Jurkat, Clone E6-1 (cell line): ENCODE data around the gene SLC36A2.
"Not testable (repeated sequence)": the region's sequence is repeated elsewhere in the genome, so short reads cannot be mapped to it uniquely, and the experiment has no call there.

ENCODE experiments used
- DNase-seq: peaks from one replicate; pipeline ENCODE4 v3.0.0-alpha.2; 2011; ENCODE audit warnings: low read depth, low spot score
- H3K4me3 ChIP-seq: 2 replicates; pipeline ENCODE4 v1.5.1; 2011; ENCODE audit warnings: mild to moderate bottlenecking, low read length, control low read depth, moderate library complexity

SLC36A2 gene

DNA sequence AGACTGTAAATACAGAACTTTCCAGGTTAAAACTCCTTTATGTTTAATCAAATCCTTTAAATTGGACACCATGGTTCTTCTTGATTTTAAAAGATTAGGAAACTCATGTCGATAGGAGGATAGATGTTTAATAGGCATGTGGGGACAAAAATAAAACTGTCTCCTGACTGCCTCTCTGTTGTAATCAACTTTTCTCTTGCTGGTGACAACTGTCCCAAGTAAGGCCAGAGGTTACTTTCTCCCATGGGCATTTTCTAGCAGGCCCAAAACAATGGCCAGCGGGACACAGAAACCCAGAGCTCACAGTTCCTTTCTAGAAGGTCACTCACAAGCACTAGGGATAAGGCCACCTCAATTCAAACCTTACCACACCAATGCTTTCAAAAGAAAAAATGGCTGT is 14.5 kb downstream of the SLC36A2 start:
- no peak for DNase-seq
- no peak overlapping the region for H3K4me3 ChIP-seq

DNA sequence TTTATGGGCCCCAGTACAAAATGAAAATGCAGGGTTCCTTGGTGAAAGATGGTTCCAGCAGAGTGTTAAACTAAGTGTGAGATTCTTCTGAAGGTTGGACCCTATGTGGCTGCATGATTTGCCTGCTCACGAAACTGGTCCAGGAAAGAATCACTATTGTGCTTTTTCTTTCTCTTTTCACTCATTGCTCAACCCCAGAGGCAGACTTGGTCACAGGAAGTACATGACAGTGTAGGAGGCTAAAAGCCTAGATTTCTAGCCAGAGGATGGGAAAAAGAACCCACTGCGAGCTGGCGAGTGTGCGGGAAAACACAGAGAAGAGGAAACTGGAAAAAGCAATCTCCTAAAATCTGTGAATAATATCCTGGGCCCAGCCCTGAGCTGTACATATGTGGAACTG is 18.6 kb downstream of the SLC36A2 start:
- no peak overlapping the region for H3K4me3 ChIP-seq
- no peak for DNase-seq

DNA sequence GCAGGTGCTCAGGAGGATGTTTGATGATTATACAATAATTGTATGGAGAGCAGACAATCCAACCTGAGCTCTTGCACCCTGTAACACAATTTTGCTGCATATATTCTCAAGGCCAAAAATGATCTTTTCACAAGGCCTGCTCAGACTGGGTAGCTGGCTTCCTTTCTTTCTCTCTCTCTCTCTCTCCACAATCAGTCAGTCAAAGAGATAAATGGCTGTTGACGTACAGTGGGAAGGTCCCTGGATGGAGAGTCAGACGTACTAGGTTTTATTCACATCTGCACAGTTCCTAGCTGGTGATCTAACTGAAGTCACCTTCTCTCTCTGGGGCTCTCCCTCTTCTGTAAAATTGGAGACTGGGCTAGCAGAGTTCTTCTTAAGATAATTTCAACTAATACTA is 19.8 kb downstream of the SLC36A2 start:
- H3K4me3 ChIP-seq = no peak overlapping the region
- no peak for DNase-seq

DNA sequence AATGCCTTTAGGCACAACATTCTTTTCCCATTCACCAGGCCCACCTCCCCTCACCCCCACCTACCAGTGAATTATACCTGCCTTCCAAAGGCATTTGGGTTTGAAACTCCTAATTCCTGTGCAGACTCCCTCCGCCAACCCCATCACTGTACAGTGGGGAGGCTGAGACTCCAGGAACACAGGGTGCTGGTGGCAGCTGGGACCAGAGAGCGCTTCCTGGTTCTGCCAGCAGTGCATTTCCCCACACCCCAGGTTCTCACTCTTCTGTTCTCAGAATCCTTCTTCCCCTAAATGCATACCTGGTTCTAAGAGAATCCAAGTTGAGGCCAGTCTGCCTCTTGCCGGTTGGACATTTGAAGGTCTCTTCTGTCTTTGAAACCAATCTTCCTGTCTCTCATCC is 21.1 kb downstream of the SLC36A2 start:
- H3K4me3 ChIP-seq = no peak overlapping the region
- DNase-seq = no peak

DNA sequence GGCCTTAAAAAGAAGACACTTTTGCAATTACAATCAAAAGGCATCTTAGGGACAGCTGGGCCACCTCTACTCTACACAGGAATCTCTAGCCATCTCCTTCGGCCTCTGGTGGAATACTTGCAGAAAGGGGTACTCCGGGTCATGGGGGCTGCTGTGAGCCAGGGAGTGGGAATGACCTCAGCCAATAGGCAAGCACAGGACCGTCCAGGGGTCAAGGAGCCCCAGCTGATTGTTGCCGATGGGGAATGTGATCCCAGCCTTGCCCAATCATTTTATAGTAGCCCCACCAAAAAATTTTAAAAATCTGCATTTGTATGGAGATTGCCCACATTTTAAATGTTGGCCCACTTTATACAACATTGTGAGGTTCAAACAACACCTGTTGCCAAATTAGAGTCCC is 26.9 kb downstream of the SLC36A2 start:
- DNase-seq = no peak
- no peak overlapping the region for H3K4me3 ChIP-seq

DNA sequence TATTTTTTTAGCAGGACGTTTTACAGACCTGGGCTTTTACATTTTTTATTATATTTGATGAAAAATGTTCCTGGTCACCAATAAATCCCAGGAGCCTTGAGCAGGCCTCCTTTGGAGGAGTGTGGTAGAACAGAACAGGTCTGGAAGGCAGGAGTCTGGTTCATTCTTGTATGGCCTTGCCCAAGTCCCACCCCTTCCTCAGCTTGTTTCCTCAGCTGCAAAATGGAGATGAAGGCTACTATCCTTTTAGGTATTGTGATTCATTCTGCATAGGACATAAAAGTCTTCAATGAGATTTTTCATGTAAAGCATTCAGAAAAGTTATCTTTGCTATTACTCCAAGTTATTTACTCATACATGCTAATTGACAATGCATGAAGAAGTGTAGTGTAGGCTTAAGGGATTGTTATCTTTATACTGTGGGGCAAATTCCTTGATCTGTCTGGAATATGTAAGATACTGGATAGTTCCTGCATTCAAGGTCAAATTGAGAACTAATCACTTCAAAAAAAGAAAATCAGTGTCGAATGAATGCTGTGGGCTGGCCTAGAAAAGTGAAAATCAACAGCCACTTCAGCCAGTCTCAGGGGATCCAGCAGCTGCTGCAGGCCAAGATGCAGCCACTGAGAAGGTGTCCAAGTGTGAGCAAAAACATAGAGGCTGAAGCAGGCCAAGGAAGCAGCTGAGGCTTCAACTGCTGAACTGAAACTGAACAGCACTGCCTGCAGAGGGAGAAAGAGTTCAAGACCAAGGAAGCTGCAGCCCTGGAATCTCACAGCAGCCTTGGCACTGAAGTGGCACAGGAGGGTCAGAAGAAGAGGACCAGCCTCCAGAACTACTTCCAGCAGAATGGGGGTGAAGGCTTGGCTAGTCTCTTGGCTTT is 28.3 kb downstream of the SLC36A2 start:
- DNase-seq = no peak
- no peak overlapping the region for H3K4me3 ChIP-seq

DNA sequence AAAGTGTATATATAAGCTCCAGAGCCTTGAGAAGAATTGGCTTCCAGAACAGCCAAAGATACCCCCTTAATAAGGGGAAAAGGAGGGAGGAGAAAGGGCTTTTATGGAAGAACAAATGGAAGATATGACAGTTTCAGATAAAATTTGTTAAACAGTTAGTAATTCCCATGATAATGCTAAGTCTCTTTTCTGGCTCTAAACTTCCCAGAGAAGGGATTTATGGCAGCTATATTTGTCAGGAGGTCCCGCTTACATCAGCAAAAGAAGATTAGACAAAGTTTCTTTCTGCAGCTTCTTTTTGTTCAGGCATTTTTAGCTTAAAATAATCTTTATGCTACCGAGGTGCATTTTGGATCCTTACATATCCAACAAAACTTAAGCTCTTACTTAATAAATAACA is 29.5 kb downstream of the SLC36A2 start:
- DNase-seq = no peak
- no peak overlapping the region for H3K4me3 ChIP-seq

DNA sequence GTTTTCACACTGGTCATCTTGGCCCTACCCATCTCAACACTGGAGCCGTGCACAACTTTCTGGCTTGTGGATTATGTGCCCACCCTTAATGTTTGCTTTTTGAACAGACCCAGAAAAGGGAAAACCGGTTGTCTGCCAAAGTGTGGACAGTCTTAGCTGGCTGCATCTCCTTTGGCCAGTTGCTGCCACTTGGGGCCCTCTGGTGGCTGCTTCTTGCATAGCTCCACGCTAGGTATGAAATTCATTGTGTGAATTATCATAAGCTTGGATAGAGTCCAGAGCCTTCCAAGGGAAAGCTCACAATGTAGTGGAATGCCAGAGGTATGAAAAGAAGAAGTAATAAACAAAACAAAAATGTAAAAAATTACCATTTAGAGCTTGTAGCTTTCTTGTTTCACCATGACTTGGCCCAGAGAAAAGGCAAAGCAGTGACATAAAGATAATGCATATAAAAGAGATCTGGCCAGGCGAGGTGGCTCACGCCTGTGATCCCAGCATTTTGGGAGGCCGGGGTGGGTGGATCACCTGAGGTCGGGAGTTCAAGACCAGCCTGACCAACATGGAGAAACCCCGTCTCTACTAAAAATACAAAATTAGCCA is 31.3 kb downstream of the SLC36A2 start:
- DNase-seq = no peak
- H3K4me3 ChIP-seq = no peak overlapping the region

DNA sequence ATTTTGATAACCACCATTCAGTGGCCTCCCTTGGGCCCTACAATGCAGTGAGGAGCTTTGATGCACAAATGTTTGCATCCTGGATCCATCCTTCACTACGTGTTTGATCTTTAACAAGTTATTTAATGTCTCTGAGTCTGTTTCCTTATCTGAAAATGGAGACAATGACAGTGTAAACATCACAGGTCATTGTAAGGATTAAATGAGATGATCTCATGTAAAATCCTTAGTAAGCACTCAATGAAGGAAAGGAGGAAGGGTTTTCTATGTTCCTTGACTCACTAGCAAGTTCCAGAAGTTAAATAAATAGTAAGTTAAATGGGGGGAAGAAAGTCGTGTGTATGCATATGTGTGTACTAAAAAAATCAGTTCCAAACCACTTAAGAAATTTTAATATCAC is 34.0 kb downstream of the SLC36A2 start:
- no peak for DNase-seq
- H3K4me3 ChIP-seq = no peak overlapping the region

DNA sequence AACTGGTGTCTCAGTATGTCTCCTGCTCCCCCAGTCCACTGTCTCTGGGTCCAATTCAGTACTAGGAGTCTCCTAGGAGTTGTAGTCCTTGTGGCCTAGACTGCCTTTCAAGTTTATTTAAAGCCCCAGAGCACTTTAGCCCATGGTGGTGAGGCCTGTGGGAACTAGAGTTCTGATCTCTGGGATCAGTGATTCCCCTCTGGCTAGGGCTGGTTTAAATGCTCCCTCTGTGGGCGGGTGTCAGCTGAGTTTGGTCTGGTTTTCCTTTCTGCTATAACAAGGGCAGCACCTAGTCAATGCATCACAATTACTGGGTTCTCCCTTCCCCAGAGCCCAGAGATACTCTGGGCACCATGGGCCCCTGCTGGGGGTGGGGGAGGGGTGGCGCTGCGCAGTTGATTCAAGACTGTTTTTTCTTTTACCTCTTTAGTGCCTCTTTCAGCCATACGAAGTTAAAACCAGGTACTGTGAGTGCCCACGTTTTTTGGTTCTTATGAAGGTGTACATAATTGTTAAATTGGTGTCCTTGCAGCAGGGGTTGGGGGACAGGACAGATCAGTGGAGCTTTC is 34.5 kb downstream of the SLC36A2 start:
- DNase-seq = no peak
- no peak overlapping the region for H3K4me3 ChIP-seq

DNA sequence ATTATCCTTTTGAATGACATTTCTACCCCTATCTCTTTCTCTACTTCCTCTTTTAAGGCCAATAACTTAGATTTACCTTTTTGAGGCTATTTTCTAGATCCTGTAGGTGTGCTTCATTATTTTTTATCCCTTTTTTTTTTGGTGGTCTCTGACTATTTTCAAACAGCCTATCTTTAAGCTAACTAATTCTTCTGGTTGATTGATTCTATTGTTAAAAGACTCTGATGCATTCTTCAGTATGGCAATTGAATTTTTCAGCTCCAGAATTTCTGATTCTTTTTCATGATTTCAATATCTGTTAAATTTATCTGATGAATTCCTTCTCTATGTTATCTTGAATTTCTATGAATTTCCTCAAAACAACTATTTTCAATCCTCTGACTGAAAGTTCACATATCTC is 36.4 kb downstream of the SLC36A2 start:
- no peak overlapping the region for H3K4me3 ChIP-seq
- no peak for DNase-seq

DNA sequence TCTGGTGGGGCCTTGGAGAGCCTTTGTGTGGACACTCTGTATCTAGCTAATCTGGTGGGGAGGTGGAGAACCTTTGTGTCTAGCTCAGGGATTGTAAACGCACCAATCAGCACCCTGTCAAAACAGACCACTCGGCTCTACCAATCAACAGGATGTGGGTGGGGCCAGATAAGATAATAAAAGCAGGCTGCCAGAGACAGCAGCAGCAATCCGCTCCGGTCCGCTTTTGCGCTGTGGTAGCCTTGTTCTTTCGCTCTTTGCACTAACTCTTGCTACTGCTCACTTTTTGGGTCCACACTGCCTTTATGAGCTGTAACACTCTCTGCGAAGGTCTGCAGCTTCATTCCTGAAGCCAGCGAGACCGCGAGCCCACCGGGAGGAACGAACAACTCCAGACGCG is 37.5 kb downstream of the SLC36A2 start:
- H3K4me3 ChIP-seq, DNase-seq: not testable (repeated sequence)

DNA sequence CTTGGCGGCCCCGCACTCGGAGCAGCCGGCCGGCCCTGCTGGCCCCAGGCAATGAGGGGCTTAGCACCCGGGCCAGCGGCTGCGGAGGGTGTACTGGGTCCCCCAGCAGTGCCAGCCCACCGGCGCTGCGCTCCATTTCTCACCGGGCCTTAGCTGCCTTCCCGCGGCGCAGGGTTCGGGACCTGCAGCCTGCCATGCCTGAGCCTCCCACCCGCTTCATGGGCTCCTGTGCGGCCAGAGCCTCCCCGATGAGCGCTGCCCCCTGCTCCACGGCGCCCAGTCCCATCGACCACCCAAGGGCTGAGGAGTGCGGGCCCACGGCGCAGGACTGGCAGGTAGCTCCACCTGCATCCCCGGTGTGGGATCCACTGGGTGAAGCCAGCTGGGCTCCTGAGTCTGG is 38.1 kb downstream of the SLC36A2 start:
- H3K4me3 ChIP-seq, DNase-seq: not testable (repeated sequence)

DNA sequence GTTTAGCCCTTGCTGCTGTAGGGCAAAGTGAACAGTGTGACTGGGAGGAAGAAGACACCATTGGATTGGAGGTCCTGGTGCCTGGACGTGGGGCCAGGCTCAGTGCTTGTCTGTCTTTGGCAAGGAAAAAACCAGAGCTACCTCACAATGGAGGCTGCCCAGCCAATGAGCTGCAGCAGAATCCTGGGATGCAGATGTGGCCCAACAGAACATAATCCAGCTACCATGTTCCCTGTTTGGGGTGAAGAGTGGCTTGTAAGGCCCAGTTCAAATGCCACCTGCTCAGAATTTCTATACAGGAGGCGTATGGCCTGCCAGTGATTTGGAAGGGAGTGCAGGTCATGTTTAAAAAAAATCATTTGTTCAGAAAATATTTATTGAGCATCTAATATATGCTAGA is 43.7 kb downstream of the SLC36A2 start, which contains the start of gene SLC36A3:
SLC36A3 (minus strand) TSS at position 101 of the 400 bp plus-strand sequence. CDS start 412 bp downstream, outside the sequence.
- no peak for DNase-seq

DNA sequence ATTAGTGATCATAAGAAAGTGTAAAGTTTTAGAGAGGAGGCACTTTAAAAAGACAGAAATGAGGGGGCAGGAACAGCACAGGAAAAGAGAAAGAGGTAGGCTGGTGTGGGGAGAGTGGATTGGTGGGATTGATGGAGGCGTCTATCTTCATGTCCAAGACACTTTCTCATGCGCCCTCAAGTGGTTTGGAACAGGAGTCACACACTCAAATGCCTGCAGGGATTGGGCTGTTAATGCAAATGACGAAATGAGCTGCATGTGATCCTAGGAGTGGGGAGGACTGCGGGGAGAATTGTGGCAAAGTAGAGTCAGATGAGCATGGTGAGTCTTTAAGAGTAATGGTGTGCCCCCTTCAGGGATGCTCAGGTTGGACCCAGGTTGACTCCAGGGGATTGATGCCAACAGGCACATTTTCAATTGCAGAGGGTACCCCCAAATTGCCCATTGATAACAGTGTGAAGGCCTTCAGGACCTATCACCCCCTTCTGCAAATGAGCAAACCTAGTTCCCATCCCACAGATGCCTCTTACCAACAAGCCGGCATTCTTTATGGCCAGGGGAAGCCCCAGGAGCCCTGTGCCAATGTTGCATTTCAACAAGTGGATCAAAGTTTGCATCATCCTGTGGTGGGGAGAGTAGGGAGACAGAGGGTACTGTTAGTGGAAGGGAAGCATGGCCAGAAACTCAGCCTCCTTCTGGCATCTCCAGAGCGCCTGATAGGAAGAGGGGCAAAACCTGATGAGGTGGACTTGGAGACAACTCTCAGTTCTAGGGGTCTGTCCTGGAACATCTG is 49.1 kb downstream of the SLC36A2 start:
- peak; percentile 47 for DNase-seq

More for the DNA sequence above, 43.7 kb downstream of the SLC36A2 start, which contains the start of gene SLC36A3:
- H3K4me3 ChIP-seq = no peak within 1 kb of the TSS

DNA sequence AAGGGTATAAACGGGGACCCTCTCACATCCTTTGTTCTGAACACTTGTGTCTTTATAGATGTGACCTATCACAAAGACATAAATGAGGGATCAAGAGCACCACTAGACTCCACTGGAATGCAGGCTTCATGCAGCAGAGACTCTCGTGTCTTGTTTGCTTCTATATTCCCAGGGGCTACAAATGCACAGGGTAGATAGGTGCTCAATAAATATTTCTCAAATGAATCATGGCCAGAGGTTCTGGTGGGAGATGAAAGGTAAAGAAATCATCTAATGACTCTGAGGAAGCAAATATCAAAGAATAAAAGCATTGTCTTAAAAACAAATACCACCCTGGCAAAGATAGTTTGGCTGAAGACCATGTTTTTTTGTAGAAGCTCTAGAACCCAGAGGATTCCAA is 50.4 kb downstream of the SLC36A2 start:
- no peak for DNase-seq
- no peak overlapping the region for H3K4me3 ChIP-seq

More for the DNA sequence above, 49.1 kb downstream of the SLC36A2 start:
- H3K4me3 ChIP-seq = no peak overlapping the region

DNA sequence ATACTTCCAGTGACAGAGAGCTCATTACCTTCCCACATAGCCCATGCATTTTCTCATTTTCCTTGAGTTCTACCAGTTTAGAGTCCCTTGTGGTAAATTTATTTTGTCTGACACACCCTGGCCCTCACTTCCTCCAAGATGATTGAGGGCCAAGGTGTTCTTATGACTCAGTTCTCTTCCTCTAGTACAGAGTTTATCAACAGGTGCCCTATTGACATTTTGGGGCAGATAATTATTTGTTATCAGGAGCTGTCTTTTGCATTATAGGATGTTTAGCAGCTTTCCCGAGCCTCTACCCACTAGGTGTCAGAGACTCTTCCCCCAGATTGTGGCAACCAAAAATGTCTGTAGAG is 50.9 kb downstream of the SLC36A2 start:
- DNase-seq = no peak
- no peak overlapping the region for H3K4me3 ChIP-seq

DNA sequence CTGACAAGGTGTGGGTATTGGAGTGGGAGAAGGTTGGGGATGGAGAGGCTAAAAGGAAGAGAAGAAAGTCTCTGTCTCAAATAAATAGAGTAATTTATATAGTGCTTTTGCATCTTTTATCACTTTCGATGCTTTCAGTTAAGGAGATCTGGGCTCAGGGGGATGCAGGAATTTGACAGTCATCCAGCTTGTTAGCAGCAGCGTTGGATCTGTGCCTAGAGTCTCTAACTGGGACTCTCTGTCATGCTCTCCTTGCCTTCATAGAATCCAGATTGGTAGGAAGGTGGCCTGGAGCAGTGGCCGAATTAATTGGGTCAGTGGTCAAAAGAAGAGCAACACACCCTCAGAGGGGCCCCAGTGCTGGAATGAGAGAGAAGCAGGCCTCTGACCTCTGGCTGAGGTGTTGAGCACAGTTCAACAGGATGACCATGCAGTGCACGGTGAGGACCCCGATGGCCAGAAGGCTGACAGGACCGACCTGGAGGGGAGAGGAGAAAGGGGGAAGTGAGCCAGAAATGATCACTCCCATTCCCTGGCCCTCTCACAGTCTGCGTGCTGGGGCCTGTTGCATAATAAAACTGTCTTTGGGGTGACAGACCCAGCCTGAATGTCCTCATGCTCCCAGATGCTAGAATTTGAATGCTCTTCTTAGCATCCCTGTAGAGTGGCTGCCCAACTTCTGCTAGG is 51.4 kb downstream of the SLC36A2 start:
- DNase-seq = no peak
- H3K4me3 ChIP-seq = no peak overlapping the region

DNA sequence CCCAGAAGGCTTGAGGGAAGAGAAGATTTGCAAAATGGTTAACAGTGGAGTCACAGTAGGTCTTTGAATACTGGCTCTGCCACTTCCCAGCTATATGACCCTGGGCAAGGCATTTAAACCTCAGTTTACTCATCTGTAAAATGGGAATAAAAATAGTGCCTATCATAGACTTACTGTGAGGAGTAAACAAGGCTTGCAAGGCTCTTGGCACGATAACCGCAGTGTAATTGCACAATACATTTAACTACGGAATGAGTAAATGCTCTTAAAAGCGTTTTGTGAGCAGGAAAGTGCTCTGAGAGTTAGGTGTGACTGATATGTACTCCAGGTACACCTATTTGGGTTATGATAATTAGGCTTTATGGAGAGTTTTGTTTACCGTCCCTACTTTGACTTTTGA is 52.2 kb downstream of the SLC36A2 start:
- DNase-seq = no peak
- no peak overlapping the region for H3K4me3 ChIP-seq
